ENCODE data around the gene MTHFD2L.

DNA sequence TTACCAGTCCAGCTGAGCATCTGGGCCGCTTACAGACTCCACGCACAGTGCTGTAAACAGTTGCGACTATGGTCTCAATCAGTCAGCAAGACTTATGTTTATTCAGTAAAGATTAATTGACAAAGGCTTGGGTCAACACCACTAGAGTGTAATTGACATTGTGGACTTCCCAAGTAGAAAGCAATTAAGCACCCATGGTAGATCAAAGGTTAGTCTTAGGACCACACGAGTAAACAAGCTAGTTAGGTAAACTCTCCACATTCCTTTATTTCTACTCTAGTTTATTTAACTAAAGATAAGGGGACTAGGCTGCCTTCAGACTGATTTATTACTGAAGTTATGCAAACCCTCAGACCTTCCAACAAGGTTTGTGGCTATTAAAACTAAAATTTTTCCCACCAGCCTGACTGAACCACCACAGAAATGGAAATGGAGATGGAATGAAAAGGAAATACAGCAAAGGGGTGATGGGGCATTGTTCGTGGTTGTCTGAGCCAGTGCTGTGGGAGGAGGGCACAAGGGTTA lies 44.2 kb downstream of the MTHFD2L start:
- TF ChIP-seq, protein P1, sequence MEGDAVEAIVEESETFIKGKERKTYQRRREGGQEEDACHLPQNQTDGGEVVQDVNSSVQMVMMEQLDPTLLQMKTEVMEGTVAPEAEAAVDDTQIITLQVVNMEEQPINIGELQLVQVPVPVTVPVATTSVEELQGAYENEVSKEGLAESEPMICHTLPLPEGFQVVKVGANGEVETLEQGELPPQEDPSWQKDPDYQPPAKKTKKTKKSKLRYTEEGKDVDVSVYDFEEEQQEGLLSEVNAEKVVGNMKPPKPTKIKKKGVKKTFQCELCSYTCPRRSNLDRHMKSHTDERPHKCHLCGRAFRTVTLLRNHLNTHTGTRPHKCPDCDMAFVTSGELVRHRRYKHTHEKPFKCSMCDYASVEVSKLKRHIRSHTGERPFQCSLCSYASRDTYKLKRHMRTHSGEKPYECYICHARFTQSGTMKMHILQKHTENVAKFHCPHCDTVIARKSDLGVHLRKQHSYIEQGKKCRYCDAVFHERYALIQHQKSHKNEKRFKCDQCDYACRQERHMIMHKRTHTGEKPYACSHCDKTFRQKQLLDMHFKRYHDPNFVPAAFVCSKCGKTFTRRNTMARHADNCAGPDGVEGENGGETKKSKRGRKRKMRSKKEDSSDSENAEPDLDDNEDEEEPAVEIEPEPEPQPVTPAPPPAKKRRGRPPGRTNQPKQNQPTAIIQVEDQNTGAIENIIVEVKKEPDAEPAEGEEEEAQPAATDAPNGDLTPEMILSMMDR (IDR thresholded peaks at IDR 0.05), result no peak
- TF ChIP-seq POLR2A (IDR thresholded peaks at IDR 0.05), result no peak

All from testis (tissue), 2 donors.